ENCODE results near the gene PHLDB2. TPM values are rescaled to one million over a fixed set of nuclear protein-coding genes. Genes with fewer than 3 reads are reported as not detected.

PHLDB2 gene
- total and polyA plus RNA-seq, 2 of the 13 experiments (the other 11 are each of a cell fraction or from before 2014, with no cell fraction given) = 8.4 to 23.6 TPM

- TF ChIP-seq FOXO4 (CRISPR knock-in tag; conservative IDR thresholded peaks at IDR 0.05) = no peak
- TF ChIP-seq XBP1 (CRISPR knock-in tag; IDR thresholded peaks at IDR 0.05) = 0 out of 2 replicates have a peak, but pooled peaks have one; percentile 28
- TF ChIP-seq FOXA1 (IDR thresholded peaks at IDR 0.05) = no peak
- TF ChIP-seq FOXA1 (CRISPR knock-in tag; IDR thresholded peaks at IDR 0.05) = 0 out of 2 replicates have a peak, but pooled peaks have one; percentile 5
- peak; percentile 46 for TF ChIP-seq AGO2 (optimal IDR thresholded peaks at IDR 0.05; ENCODE audit: low read depth, low read length)
- TF ChIP-seq ZNF10 (CRISPR knock-in tag; IDR thresholded peaks at IDR 0.05; ENCODE audit: borderline replicate concordance, low read depth) = no peak
- no peak for TF ChIP-seq PCBP1 (IDR thresholded peaks at IDR 0.05; ENCODE audit: borderline replicate concordance, low read depth, low read length)
- peak; percentile 56 for TF ChIP-seq HMGXB3 (CRISPR knock-in tag; IDR thresholded peaks at IDR 0.05; ENCODE audit: borderline replicate concordance)
- peak; percentile 39; the same call in 1 of the 2 replicates for TF ChIP-seq HINFP (CRISPR knock-in tag; IDR thresholded peaks at IDR 0.05; ENCODE audit: low read depth)
- no peak for TF ChIP-seq ZNF546 (CRISPR knock-in tag; conservative IDR thresholded peaks at IDR 0.05)
- peak; percentile 70 for TF ChIP-seq MEIS2 (CRISPR knock-in tag; IDR thresholded peaks at IDR 0.05)
- no peak; the same call in 1 of the 2 replicates for TF ChIP-seq ZFP90 (CRISPR knock-in tag; IDR thresholded peaks at IDR 0.05; ENCODE audit: borderline replicate concordance)
- TF ChIP-seq, protein P1, sequence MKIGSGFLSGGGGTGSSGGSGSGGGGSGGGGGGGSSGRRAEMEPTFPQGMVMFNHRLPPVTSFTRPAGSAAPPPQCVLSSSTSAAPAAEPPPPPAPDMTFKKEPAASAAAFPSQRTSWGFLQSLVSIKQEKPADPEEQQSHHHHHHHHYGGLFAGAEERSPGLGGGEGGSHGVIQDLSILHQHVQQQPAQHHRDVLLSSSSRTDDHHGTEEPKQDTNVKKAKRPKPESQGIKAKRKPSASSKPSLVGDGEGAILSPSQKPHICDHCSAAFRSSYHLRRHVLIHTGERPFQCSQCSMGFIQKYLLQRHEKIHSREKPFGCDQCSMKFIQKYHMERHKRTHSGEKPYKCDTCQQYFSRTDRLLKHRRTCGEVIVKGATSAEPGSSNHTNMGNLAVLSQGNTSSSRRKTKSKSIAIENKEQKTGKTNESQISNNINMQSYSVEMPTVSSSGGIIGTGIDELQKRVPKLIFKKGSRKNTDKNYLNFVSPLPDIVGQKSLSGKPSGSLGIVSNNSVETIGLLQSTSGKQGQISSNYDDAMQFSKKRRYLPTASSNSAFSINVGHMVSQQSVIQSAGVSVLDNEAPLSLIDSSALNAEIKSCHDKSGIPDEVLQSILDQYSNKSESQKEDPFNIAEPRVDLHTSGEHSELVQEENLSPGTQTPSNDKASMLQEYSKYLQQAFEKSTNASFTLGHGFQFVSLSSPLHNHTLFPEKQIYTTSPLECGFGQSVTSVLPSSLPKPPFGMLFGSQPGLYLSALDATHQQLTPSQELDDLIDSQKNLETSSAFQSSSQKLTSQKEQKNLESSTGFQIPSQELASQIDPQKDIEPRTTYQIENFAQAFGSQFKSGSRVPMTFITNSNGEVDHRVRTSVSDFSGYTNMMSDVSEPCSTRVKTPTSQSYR (CRISPR knock-in tag; IDR thresholded peaks at IDR 0.05; ENCODE audit: borderline replicate concordance) = peak; percentile 15; the same call in 1 of the 2 replicates
- TF ChIP-seq, protein P2, sequence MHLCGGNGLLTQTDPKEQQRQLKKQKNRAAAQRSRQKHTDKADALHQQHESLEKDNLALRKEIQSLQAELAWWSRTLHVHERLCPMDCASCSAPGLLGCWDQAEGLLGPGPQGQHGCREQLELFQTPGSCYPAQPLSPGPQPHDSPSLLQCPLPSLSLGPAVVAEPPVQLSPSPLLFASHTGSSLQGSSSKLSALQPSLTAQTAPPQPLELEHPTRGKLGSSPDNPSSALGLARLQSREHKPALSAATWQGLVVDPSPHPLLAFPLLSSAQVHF (CRISPR knock-in tag; IDR thresholded peaks at IDR 0.05) = 0 out of 2 replicates have a peak, but pooled peaks have one; percentile 37
- TF ChIP-seq ZNF460 (CRISPR knock-in tag; IDR thresholded peaks at IDR 0.05; ENCODE audit: borderline replicate concordance) = no peak
- TF ChIP-seq NFYB (CRISPR knock-in tag; IDR thresholded peaks at IDR 0.05) = peak; percentile 42
- TF ChIP-seq ZBTB8A (CRISPR knock-in tag; IDR thresholded peaks at IDR 0.05; ENCODE audit: borderline replicate concordance, low read depth) = no peak
These were observed 119.7 kb downstream of the PHLDB2 start, which contains the start of gene ABHD10 (continued) for GRCh38 chr3:111978583-111979433.
